PFSK-1 (cell line): ENCODE data around the gene TBCEL.

Experiments used
- SIN3A ChIP-seq: IDR thresholded peaks from 2 replicates; pipeline ENCODE4 v1.6.1; 2012; ENCODE audit warnings: mild to moderate bottlenecking, low read length, moderate library complexity, borderline replicate concordance; ENCODE audit not compliant: insufficient read depth
- TF ChIP-seq, protein P1 (sequence below), 2 experiments: IDR thresholded peaks; 2 replicates each; pipeline versions ENCODE4 v1.6.1 to v1.8.0; 2011 to 2012; ENCODE audit warnings: low read depth in 2 of 2, low read length in 2 of 2, control low read depth in 1 of 2, inconsistent platforms in 1 of 2, mild to moderate bottlenecking in 1 of 2, moderate library complexity in 1 of 2; ENCODE audit not compliant: insufficient read depth in 1 of 2

DNA sequence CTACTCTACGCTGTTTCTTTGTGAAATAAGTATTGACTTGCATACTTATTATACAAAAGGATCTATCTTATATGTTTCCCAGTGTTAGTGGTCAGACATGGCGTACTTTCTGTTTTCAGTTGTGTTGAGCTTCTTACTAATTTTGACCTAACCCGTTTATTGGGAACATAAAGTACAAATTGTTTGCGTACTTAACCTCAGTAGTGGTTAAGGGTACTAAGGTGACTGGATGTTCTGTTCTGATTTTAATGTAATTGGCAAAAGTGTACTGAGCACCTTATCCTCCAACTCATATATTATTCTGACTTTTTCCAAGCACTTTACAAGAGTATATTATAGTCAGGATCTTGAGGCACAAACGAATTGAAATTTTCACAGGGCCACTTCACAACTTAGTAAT is 17.2 kb downstream of the TBCEL start:
- no peak for TF ChIP-seq SIN3A
- TF ChIP-seq, protein P1, sequence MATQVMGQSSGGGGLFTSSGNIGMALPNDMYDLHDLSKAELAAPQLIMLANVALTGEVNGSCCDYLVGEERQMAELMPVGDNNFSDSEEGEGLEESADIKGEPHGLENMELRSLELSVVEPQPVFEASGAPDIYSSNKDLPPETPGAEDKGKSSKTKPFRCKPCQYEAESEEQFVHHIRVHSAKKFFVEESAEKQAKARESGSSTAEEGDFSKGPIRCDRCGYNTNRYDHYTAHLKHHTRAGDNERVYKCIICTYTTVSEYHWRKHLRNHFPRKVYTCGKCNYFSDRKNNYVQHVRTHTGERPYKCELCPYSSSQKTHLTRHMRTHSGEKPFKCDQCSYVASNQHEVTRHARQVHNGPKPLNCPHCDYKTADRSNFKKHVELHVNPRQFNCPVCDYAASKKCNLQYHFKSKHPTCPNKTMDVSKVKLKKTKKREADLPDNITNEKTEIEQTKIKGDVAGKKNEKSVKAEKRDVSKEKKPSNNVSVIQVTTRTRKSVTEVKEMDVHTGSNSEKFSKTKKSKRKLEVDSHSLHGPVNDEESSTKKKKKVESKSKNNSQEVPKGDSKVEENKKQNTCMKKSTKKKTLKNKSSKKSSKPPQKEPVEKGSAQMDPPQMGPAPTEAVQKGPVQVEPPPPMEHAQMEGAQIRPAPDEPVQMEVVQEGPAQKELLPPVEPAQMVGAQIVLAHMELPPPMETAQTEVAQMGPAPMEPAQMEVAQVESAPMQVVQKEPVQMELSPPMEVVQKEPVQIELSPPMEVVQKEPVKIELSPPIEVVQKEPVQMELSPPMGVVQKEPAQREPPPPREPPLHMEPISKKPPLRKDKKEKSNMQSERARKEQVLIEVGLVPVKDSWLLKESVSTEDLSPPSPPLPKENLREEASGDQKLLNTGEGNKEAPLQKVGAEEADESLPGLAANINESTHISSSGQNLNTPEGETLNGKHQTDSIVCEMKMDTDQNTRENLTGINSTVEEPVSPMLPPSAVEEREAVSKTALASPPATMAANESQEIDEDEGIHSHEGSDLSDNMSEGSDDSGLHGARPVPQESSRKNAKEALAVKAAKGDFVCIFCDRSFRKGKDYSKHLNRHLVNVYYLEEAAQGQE (IDR thresholded peaks at IDR 0.05; ENCODE audit: insufficient read depth in 1 of 2, low read depth in 2 of 2, low read length in 2 of 2): no peak
